Activated CD8-positive, alpha-beta memory T cell treated with anti-CD3 and anti-CD28 coated beads, Interleukin-2, amount 50 U/mL, for 24 hours (primary cell): Measurements from ENCODE around the gene POLR1B.
"Not testable (repeated sequence)": the region's sequence is repeated elsewhere in the genome, so short reads cannot be mapped to it uniquely, and the experiment has no call there.

ENCODE experiments used
- DNase-seq: peaks from one replicate; pipeline ENCODE4 v3.0.0-alpha.2; 2020; ENCODE audit errors: extremely low read depth

Gene POLR1B

DNA sequence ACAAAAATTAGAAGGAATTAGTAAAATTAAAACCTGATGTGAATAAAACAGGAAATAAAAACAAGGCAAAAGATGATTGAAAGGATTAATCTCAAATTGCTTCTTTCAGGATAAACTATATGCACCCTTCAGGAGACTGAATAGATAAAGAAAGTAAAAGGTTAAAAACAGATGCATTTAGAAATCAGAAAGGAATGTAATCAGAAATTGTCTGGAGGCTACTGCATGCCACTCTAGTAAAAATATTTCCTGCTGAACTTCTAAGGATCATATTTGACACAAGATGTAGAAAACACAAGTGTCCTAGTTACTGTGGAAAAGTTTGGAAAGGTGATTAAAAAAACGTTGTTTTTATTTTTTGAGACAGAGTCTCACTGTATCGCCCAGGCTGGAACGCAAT, 58.4 kb downstream of the POLR1B start:
- DNase-seq: no peak

- no peak for DNase-seq
Measured at GRCh38 chr2:112601754-112602153, 59.5 kb downstream of the POLR1B start.

GRCh38 chr2:112602917-112603316, 60.7 kb downstream of the POLR1B start:
- no peak for DNase-seq

DNA sequence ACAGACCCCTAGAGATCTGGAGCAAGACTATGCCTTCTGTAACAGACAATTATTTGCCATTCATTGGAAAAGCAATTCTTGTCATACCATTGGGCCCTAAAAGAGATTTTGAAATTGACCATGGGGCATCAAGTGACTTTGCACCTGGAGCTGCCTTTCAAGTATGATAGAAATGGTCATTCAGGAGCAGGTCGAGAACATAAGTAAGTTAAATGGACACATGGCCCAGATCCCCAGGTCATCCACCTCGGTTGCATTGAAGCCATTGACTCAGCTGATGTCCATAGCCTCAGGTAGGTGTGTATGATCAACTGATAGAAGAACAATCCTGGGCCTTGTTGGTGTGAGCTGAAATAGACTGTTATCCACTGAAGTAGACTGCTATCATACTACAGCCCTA, 61.5 kb downstream of the POLR1B start:
- no peak for DNase-seq

DNA sequence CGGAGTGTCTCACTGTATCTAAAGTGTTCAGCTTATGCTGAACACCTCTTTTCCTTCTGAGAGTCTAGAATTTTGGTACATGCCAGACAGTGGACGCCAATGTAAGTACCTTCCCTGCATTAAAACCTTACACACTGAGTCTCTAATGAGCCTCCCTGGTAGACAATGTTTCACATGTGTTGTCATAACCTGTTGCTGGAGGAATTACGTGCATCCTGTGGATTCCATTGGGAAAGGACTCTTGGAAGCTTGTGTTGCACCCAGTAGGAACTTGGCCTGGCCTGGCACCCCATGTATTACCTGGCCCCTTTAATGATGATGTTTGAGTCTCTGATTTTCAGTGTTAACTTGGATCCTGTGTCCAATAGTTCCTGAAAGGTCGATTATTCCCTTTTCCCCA, 62.7 kb downstream of the POLR1B start:
- no peak for DNase-seq

GRCh38 chr2:112605926-112606325, 63.7 kb downstream of the POLR1B start:
- no peak for DNase-seq

GRCh38 chr2:112606547-112606946, 64.3 kb downstream of the POLR1B start:
- DNase-seq: no peak

- DNase-seq: no peak
Measured at GRCh38 chr2:112607680-112608438, 65.6 kb downstream of the POLR1B start.

- not testable (repeated sequence) for DNase-seq
Measured at GRCh38 chr2:112609320-112609719, 67.1 kb downstream of the POLR1B start.

DNA sequence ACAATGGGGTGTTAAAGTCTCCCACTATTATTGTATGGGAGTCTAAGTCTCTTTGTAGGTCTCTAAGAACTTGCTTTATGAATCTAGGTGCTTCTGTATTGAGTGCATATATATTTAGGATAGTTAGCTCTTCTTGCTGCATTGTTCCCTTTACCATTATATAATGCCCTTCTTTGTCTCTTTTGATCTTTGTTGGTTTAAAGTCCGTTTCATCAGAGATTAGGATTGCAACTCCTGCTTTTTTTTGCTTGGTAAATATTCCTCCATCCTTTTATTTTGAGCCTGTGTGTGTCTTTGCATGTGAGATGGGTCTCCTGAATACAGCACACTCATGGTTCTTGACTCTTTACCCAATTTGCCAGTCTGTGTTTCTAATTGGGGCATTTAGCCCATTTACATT, 70.0 kb downstream of the POLR1B start:
- not testable (repeated sequence) for DNase-seq

- no peak for DNase-seq
Measured at GRCh38 chr2:112614201-112614840, 72.1 kb downstream of the POLR1B start.

- DNase-seq: no peak
Measured at GRCh38 chr2:112615051-112615450, 72.8 kb downstream of the POLR1B start.

DNA sequence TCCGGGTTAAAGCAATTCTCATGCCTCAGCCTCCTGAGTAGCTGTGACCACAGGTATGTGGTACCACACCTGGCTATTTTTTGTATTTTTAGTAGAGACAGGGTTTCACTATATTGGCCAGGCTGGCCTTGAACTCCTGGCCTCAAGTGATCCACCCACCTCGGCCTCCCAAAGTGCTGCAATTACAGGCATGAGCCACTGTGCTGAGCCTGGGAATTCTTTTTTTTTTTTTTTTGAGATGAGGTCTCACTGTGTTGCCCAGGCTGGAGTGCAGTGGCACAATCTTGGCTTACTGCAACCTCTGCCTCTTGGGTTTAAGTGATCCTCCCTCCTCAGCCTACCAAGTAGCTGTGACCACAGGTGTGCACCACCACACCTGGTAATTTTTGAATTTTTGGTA, 73.5 kb downstream of the POLR1B start:
- not testable (repeated sequence) for DNase-seq

DNA sequence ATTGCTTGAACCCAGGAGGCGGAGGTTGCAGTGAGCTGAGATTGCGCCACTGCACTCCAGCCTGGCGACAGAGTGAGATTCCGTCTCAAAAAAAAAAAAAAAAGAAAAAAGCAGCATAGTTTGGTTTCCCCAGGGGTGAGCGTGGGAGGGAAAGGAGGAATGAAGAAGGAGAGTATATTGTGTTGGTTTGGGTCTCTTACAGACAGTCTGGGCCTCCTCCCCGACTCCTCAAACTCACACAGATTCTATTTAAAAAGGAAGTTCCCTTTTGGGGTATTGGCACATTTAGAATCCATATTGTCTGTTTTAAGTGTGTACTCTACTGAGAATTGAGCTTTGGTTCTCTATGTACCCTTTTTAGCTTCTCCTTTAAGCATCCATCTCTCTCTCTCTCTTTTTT, 76.1 kb downstream of the POLR1B start:
- DNase-seq: no peak

- no peak for DNase-seq
Measured at GRCh38 chr2:112621790-112622527, 79.7 kb downstream of the POLR1B start.

DNA sequence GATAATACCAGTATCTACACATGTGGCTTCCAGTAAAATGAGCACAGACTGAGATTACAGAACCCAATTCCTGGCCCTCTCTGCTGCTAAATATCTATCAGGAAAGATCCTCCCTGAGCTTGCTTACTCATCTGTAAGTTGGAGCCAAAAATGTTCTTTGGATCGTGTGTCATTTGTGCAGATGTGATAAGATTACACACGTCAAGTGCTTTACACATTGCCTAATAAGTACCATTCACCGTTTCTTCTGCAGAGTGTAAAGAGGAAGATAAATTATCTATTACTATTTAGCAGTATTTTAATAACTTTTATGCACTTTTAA, 80.2 kb downstream of the POLR1B start:
- no peak for DNase-seq

- DNase-seq: peak; percentile 53
Measured at GRCh38 chr2:112623913-112624777, 81.9 kb downstream of the POLR1B start.

DNA sequence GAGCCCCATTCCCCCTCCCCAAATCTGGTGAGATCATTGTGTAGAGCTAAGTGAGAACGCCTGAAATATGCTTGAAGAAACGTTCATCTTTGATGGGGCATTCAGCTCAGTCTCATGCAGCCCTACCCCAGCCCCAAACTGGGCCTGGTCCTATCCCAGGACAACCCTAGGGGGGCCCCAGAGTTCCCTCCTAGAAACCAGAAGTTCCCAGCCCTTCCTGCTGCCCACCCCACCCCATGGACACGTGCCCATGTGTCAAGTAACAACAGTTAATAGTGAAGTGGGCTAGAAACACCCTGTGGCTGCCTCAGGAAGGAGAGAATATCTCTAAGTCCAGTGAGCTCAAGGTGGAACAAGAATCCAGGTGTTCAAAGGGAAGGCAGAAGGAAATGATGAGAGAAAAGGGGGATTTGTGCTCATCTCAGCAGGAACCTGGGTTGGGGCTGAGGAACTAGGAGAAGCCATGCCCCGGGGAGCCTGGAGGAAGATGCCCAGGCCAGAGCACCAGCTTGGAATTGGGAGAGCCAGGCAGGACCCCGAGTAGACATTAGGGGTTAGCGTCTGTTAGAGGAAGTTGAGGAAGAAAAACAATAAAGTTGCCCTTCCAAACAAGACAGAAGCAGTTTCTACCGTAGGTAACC, 83.3 kb downstream of the POLR1B start:
- no peak for DNase-seq

GRCh38 chr2:112626604-112627059, 84.4 kb downstream of the POLR1B start:
- no peak for DNase-seq
